Prostate gland (tissue), 2 donors: ENCODE data around the gene SPSB2. TPM values are rescaled to one million over a fixed set of nuclear protein-coding genes. Genes with fewer than 3 reads are reported as not detected.
"Not testable (repeated sequence)": the region's sequence is repeated elsewhere in the genome, so short reads cannot be mapped to it uniquely, and the experiment has no call there.

ENCODE experiments used
- DNase-seq: peaks from one replicate; pipeline ENCODE4 v3.0.0-alpha.2; 2019; ENCODE audit warnings: low spot score
- H3K27ac ChIP-seq, 2 donors: fragments of 200-600 bp; sonication (generic); 2 replicates each; pipeline ENCODE4 v1.5.1; 2017 to 2019
- H3K27me3 ChIP-seq: fragments of 200-600 bp; sonication (generic); replicated peaks from 2 replicates; pipeline ENCODE4 v1.5.1; 2019; ENCODE audit not compliant: insufficient read depth
- H3K36me3 ChIP-seq, 2 donors: fragments of 200-600 bp; sonication (generic); 1 replicate in 1 of 2; 2 replicates in 1 of 2; pipeline versions ENCODE4 v1.5.1 to v1.8.1; 2017 to 2019
- H3K4me1 ChIP-seq: fragments of 200-600 bp; sonication (generic); replicated peaks from 2 replicates; pipeline ENCODE4 v1.5.1; 2019
- H3K4me3 ChIP-seq, 2 donors: fragments of 200-600 bp; sonication (generic); 2 replicates each; pipeline ENCODE4 v1.5.1; 2017 to 2019
- H3K9me3 ChIP-seq: fragments of 200-600 bp; sonication (generic); 2 replicates; pipeline ENCODE4 v1.5.1; 2017
- POLR2A ChIP-seq: fragments of 450-650 bp; IDR thresholded peaks from one replicate; pipeline ENCODE4 v1.6.1; 2016; ENCODE audit warnings: antibody characterized with exemption, mild to moderate bottlenecking
- POLR2AphosphoS5 ChIP-seq: sonication (generic); formaldehyde crosslinking; IDR thresholded peaks from one replicate; pipeline ENCODE4 v1.6.1; 2017; ENCODE audit warnings: antibody characterized with exemption
- WGBS: methylation state at CpG from one replicate; pipeline ENCODE4 v1.1.5; 2018; 5-methylcytosine and 5-hydroxymethylcytosine counted together
- intact Hi-C: fragments of 100-400 bp; cut with DNase I; formaldehyde crosslinking; loops from one replicate; pipeline ENCODE4 v1.14.2; 2022
- total RNA-seq, 2 donors: library from RNA; depleted of rRNA; stranded (reverse); fragments of >200 nt; gene quantifications; one replicate each; pipeline ENCODE4 v1.1.0, GENCODE V29; 2016
- TF ChIP-seq, protein P1 (sequence below), 4 experiments: fragments of 200-600 bp in 2 of 4; fragments of 450-650 bp in 2 of 4; sonication (generic) in 2 of 4; IDR thresholded peaks; 1 replicate in 3 of 4; 2 replicates in 1 of 4; pipeline ENCODE4 v1.5.1; 2016 to 2019; ENCODE audit warnings: antibody characterized with exemption in 4 of 4, mild to moderate bottlenecking in 2 of 4, moderate library complexity in 2 of 4

Gene SPSB2
- total RNA-seq, 2 donors from 2014 or later, result 12.7 to 23.5 TPM

DNA sequence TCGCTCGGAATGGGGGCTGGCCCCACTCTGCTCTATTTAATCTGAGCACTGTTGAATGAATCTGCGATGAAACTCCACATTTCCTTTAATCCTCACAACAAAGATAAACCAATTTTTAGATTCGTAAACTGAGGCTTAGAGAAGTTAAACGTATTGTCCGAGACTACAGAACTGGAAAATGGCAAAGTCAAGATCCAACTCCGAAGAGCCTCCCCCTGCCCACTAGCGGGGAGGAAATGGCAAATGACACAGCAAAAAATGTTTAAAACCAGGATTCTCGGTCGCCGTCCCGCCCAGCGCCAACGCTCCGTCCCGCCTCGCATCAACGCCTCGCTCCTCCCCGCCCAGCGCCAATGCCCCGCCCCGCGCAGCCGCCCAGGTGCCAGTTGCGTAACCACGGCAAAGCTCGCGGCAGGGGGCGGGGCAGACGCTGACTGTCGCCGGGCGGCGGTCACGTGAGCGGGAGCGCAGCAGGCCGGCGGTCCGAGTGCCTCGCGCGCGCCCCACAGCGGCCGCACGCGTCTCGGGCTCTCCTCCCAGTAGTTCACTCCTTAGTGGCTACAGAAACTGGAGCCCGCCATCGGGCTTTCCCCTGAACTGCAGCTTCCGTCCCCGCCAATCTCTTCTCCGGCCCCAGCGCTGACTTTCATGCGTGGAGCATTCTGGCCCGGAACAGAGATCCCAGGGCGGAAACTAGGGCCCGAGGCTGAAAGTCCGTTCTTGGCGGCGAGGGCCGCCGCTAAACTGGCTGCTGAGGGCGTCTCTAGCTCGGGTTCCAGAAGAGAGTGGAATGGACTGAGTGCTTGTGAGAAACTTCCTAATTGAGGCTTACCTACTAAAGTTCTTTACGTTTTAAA, 17.9 kb upstream of the SPSB2 start:
- peak overlapping the region; percentile 89 to 90 for H3K27ac ChIP-seq
- intact Hi-C loops, result loop anchor here (1.0 kb wide), 1 partner anchor 18 kb away; the partner anchor contains the start of gene SPSB2
- DNase-seq, result peak; percentile 97
- peak overlapping the region; percentile 42 to 47 for H3K4me3 ChIP-seq
- TF ChIP-seq POLR2A (peak; percentile 64), POLR2AphosphoS5 (peak; percentile 88)
- TF ChIP-seq, protein P1, sequence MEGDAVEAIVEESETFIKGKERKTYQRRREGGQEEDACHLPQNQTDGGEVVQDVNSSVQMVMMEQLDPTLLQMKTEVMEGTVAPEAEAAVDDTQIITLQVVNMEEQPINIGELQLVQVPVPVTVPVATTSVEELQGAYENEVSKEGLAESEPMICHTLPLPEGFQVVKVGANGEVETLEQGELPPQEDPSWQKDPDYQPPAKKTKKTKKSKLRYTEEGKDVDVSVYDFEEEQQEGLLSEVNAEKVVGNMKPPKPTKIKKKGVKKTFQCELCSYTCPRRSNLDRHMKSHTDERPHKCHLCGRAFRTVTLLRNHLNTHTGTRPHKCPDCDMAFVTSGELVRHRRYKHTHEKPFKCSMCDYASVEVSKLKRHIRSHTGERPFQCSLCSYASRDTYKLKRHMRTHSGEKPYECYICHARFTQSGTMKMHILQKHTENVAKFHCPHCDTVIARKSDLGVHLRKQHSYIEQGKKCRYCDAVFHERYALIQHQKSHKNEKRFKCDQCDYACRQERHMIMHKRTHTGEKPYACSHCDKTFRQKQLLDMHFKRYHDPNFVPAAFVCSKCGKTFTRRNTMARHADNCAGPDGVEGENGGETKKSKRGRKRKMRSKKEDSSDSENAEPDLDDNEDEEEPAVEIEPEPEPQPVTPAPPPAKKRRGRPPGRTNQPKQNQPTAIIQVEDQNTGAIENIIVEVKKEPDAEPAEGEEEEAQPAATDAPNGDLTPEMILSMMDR (IDR thresholded peaks at IDR 0.05), result peak; percentile 86 to 99 (median 97)
- H3K9me3 ChIP-seq, result no peaks in the 10 kb centered on the region
- H3K27me3 ChIP-seq, result no peaks in the 10 kb centered on the region
- H3K4me1 ChIP-seq, result no peaks in the 10 kb centered on the region
- no peaks in the 10 kb centered on the region for H3K36me3 ChIP-seq
- 1% methylated on average over 66 of the region's 68 CpGs for WGBS

DNA sequence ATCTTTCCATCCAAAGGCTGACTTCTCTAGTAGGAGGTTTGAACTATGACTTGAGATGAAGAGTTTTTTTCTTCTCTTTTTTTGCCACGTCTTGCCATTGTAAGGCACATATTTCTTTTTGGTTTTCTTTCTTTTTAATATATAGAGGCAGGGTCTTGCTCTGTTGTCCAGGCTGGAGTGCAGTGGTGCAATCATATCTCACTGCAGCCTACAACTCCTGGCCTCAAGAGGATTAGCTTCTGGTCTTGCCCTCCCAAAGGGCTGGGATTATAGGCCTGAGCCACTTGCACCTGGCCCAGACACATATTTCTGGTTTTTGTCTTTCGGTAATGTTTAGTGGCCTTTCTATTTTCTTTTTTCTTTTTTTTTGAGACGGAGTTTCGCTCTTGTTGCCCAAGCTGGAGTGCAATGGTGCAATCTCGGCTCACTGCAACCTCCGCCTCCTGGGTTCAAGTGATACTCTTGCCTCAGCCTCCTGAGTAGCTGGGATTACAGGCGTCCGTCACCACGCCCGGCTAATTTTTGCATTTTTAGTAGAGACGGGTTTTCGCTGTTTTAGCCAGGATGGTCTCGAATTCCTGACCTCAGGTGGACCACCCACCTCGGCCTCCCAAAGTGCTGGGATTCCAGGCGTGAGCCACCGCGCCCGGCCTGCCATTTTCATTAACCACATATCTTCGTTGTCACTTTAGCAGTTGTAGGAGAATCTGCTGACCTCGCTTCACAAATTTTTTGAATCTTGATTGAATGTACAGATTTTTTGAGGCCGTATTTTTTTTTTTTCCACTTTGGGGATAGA, 16.9 kb upstream of the SPSB2 start:
- H3K36me3 ChIP-seq, H3K4me1 ChIP-seq, H3K4me3 ChIP-seq, H3K9me3 ChIP-seq, DNase-seq, intact Hi-C loops, H3K27me3 ChIP-seq: not testable (repeated sequence)
- H3K27ac ChIP-seq, result peak overlapping the region; percentile 89 to 90
- WGBS, result 94% methylated on average over 21 of the region's 21 CpGs

DNA sequence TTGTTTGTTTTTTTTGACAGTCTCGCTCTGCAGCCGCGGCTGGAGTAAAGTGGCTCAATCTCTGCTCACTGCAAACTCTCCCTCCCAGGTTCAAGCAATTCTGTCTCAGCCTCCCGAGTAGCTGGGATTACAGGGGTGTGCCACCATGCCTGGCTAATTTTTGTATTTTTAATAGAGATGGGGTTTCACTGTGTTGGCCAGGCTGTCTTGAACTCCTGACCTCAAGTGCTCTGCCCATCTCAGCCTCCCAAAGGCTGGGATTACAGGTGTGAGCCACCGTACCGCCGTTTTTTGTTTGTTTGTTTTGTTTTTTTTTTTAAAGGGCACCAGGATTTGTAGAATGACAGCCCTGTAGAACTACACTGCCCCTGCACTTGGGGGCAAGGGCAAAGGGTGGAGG, 15.7 kb upstream of the SPSB2 start:
- DNase-seq, intact Hi-C loops, H3K27ac ChIP-seq: not testable (repeated sequence)

DNA sequence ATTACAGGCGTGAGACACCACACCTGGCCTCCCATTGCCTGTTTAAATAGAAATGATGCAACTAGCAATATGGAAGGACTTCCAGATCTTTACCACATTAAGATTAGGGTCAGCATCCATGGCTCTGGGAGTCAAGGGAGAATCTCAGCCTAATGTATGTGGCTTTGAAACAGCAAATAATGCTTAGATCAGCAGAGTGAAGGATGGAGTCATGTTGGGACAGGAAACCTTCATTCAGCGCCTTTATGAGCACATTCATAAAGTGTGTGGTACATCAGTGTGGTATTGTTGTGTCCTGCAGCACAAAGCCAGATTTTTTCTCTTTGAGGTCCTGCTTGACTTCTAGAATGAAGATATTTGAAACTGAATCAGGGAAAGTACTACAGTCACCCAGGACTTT, 15.3 kb upstream of the SPSB2 start:
- no peak overlapping the region for H3K27ac ChIP-seq
- intact Hi-C loops, result no loop called here
- H3K9me3 ChIP-seq, result no peaks in the 10 kb centered on the region
- H3K4me1 ChIP-seq, result no peaks in the 10 kb centered on the region
- TF ChIP-seq POLR2AphosphoS5, result no peak
- TF ChIP-seq POLR2A, result no peak
- TF ChIP-seq, protein P1 (IDR thresholded peaks at IDR 0.05), result no peak
- 75% methylated on average over 2 of the region's 2 CpGs for WGBS
- H3K36me3 ChIP-seq, result no peaks in the 10 kb centered on the region
- DNase-seq, result no peak
- no peaks in the 10 kb centered on the region for H3K27me3 ChIP-seq
- no peak overlapping the region for H3K4me3 ChIP-seq

More for the DNA sequence above, 15.7 kb upstream of the SPSB2 start:
- H3K9me3 ChIP-seq, H3K4me3 ChIP-seq, H3K4me1 ChIP-seq, H3K36me3 ChIP-seq, H3K27me3 ChIP-seq: not testable (repeated sequence)
- WGBS, result 67% methylated on average over 7 of the region's 7 CpGs

DNA sequence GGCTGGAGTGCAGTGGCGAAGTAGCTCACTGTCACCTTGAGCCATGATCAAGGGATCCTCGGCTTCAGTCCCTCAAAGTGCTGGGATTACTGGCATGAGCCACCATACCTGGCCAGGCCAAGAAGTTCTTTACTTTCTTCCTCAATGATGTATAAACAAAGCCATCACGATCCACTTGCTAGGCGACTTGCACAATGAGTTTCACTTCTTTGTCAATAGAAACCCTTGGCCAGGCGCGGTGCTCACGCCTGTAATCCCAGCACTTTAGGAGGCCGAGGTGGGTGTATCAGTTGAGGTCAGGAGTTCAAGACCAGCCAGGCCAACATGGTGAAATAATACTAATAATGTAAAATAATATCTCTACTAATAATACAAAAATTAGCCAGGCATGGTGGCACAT, 14.4 kb upstream of the SPSB2 start:
- Histone ChIP-seq H3K27me3 (no peaks in the 10 kb centered on the region), H3K4me3 (no peak overlapping the region), H3K27ac (peak overlapping the region in 1 of 2 donors; percentile 25), H3K4me1 (no peaks in the 10 kb centered on the region), H3K9me3 (no peaks in the 10 kb centered on the region), H3K36me3 (no peaks in the 10 kb centered on the region)
- peak; percentile 40 for DNase-seq
- intact Hi-C loops, result no loop called here
- TF ChIP-seq POLR2A (no peak), POLR2AphosphoS5 (peak; percentile 67)
- 45% methylated on average over 8 of the region's 8 CpGs for WGBS

DNA sequence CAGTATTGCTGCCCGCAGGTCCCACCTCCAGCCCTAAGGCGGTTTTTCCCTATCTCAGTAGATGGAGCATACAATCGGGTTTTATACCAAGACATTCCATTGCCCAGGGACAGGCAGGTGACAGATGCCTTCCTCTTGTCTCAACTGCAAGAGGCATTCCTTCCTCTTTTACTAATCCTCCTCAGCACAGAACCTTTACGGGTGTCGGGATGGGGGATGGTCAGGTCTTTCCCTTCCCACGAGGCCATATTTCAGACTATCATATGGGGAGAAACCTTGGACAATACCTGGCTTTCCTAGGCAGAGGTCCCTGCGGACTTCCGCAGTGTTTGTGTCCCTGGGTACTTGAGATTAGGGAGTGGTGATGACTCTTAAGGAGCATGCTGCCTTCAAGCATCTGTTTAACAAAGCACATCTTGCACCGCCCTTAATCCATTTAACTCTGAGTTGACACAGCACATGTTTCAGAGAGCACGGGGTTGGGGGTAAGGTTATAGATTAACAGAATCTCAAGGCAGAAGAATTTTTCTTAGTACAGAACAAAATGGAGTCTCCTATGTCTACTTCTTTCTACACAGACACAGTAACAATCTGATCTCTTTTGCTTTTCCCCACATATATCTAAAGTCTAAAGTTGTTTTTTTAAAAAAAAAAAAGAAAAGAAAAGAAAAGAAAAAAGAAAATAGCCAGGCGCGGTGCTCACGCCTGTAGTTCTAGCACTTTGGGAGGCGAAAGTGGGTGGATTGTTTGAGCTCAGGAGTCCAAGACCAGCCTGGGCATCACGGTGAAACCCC, 13.3 kb upstream of the SPSB2 start:
- WGBS, result 72% methylated on average over 13 of the region's 15 CpGs
- H3K9me3 ChIP-seq, H3K27me3 ChIP-seq, H3K36me3 ChIP-seq, DNase-seq, H3K4me1 ChIP-seq, H3K27ac ChIP-seq, H3K4me3 ChIP-seq, intact Hi-C loops: not testable (repeated sequence)
